Measurements from ENCODE around the gene DRGX.

DRGX gene

GRCh38 chr10:49407552-49408137, 11.8 kb upstream of the DRGX start:
- Histone ChIP-seq H3K4me1 (ENCODE audit: control insufficient read depth, insufficient read depth, low read length) (no peaks in the 10 kb centered on the region), H3K36me3 (ENCODE audit: control insufficient read depth in 2 of 2, insufficient read depth in 2 of 2, low read length in 2 of 2) (no peaks in the 10 kb centered on the region), H3K9me3 (ENCODE audit: control insufficient read depth in 2 of 2, low read length in 2 of 2) (no peaks in the 10 kb centered on the region), H3K27ac (ENCODE audit: low read length) (no peak overlapping the region), H3K9ac (ENCODE audit: low read length in 2 of 2) (no peak overlapping the region), H3K4me3 (ENCODE audit: low read length in 2 of 2) (no peak overlapping the region), H3K27me3 (ENCODE audit: control insufficient read depth in 1 of 2, insufficient read depth in 2 of 2, low read length in 2 of 2) (peaks cover 11 to 13% of the 10 kb centered on the region in 2 donors)

- no peaks in the 10 kb centered on the region for H3K4me1 ChIP-seq (ENCODE audit: control insufficient read depth, insufficient read depth, low read length)
- no peaks in the 10 kb centered on the region for H3K9me3 ChIP-seq (ENCODE audit: control insufficient read depth in 2 of 2, low read length in 2 of 2)
- no peak overlapping the region for H3K9ac ChIP-seq (ENCODE audit: low read length in 2 of 2)
These were observed 11.3 kb upstream of the DRGX start for GRCh38 chr10:49407151-49407550.

GRCh38 chr10:49404321-49404878, 8.5 kb upstream of the DRGX start:
- no peaks in the 10 kb centered on the region for H3K9me3 ChIP-seq (ENCODE audit: control insufficient read depth in 2 of 2, low read length in 2 of 2)
- H3K9ac ChIP-seq (ENCODE audit: low read length in 2 of 2) = no peak overlapping the region
- H3K4me1 ChIP-seq (ENCODE audit: control insufficient read depth, insufficient read depth, low read length) = no peaks in the 10 kb centered on the region
- H3K27ac ChIP-seq (ENCODE audit: low read length) = no peak overlapping the region
- no peak overlapping the region for H3K4me3 ChIP-seq (ENCODE audit: low read length in 2 of 2)
- H3K36me3 ChIP-seq (ENCODE audit: control insufficient read depth in 2 of 2, insufficient read depth in 2 of 2, low read length in 2 of 2) = no peaks in the 10 kb centered on the region
- peaks cover 13 to 17% of the 10 kb centered on the region in 2 donors for H3K27me3 ChIP-seq (ENCODE audit: control insufficient read depth in 1 of 2, insufficient read depth in 2 of 2, low read length in 2 of 2)

More at GRCh38 chr10:49407151-49407550, 11.3 kb upstream of the DRGX start:
- Histone ChIP-seq H3K36me3 (ENCODE audit: control insufficient read depth in 2 of 2, insufficient read depth in 2 of 2, low read length in 2 of 2) (no peaks in the 10 kb centered on the region), H3K27ac (ENCODE audit: low read length) (no peak overlapping the region), H3K4me3 (ENCODE audit: low read length in 2 of 2) (no peak overlapping the region), H3K27me3 (ENCODE audit: control insufficient read depth in 1 of 2, insufficient read depth in 2 of 2, low read length in 2 of 2) (peaks cover 11 to 13% of the 10 kb centered on the region in 2 donors)

- H3K9me3 ChIP-seq (ENCODE audit: control insufficient read depth in 2 of 2, low read length in 2 of 2) = no peaks in the 10 kb centered on the region
- H3K27ac ChIP-seq (ENCODE audit: low read length) = no peak overlapping the region
- peaks cover 21 to 24% of the 10 kb centered on the region in 2 donors for H3K27me3 ChIP-seq (ENCODE audit: control insufficient read depth in 1 of 2, insufficient read depth in 2 of 2, low read length in 2 of 2)
- H3K4me3 ChIP-seq (ENCODE audit: low read length in 2 of 2) = no peak overlapping the region
- peaks cover 1% of the 10 kb centered on the region for H3K4me1 ChIP-seq (ENCODE audit: control insufficient read depth, insufficient read depth, low read length)
- H3K36me3 ChIP-seq (ENCODE audit: control insufficient read depth in 2 of 2, insufficient read depth in 2 of 2, low read length in 2 of 2) = no peaks in the 10 kb centered on the region
- no peak overlapping the region for H3K9ac ChIP-seq (ENCODE audit: low read length in 2 of 2)
These were observed 7.5 kb upstream of the DRGX start for GRCh38 chr10:49403363-49403762.

GRCh38 chr10:49400365-49400764, 4.5 kb upstream of the DRGX start:
- peaks cover 42 to 50% of the 10 kb centered on the region in 2 donors for H3K27me3 ChIP-seq (ENCODE audit: control insufficient read depth in 1 of 2, insufficient read depth in 2 of 2, low read length in 2 of 2)
- peaks cover 8% of the 10 kb centered on the region for H3K4me1 ChIP-seq (ENCODE audit: control insufficient read depth, insufficient read depth, low read length)

GRCh38 chr10:49398986-49399385, 3.1 kb upstream of the DRGX start:
- no peaks in the 10 kb centered on the region for H3K9me3 ChIP-seq (ENCODE audit: control insufficient read depth in 2 of 2, low read length in 2 of 2)

More at GRCh38 chr10:49400365-49400764, 4.5 kb upstream of the DRGX start:
- Histone ChIP-seq H3K36me3 (ENCODE audit: control insufficient read depth in 2 of 2, insufficient read depth in 2 of 2, low read length in 2 of 2) (no peaks in the 10 kb centered on the region), H3K27ac (ENCODE audit: low read length) (no peak overlapping the region), H3K4me3 (ENCODE audit: low read length in 2 of 2) (no peak overlapping the region), H3K9me3 (ENCODE audit: control insufficient read depth in 2 of 2, low read length in 2 of 2) (no peaks in the 10 kb centered on the region), H3K9ac (ENCODE audit: low read length in 2 of 2) (no peak overlapping the region)

GRCh38 chr10:49398000-49398861, 2.3 kb upstream of the DRGX start:
- no peaks in the 10 kb centered on the region for H3K9me3 ChIP-seq (ENCODE audit: control insufficient read depth in 2 of 2, low read length in 2 of 2)
- no peak overlapping the region for H3K9ac ChIP-seq (ENCODE audit: low read length in 2 of 2)
- no peak overlapping the region for H3K27ac ChIP-seq (ENCODE audit: low read length)
- H3K27me3 ChIP-seq (ENCODE audit: control insufficient read depth in 1 of 2, insufficient read depth in 2 of 2, low read length in 2 of 2) = peaks cover 52 to 64% of the 10 kb centered on the region in 2 donors
- no peaks in the 10 kb centered on the region for H3K36me3 ChIP-seq (ENCODE audit: control insufficient read depth in 2 of 2, insufficient read depth in 2 of 2, low read length in 2 of 2)
- peaks cover 8% of the 10 kb centered on the region for H3K4me1 ChIP-seq (ENCODE audit: control insufficient read depth, insufficient read depth, low read length)
- no peak overlapping the region for H3K4me3 ChIP-seq (ENCODE audit: low read length in 2 of 2)

More at GRCh38 chr10:49398986-49399385, 3.1 kb upstream of the DRGX start:
- Histone ChIP-seq H3K4me1 (ENCODE audit: control insufficient read depth, insufficient read depth, low read length) (peaks cover 8% of the 10 kb centered on the region), H3K27ac (ENCODE audit: low read length) (no peak overlapping the region), H3K36me3 (ENCODE audit: control insufficient read depth in 2 of 2, insufficient read depth in 2 of 2, low read length in 2 of 2) (no peaks in the 10 kb centered on the region), H3K27me3 (ENCODE audit: control insufficient read depth in 1 of 2, insufficient read depth in 2 of 2, low read length in 2 of 2) (peaks cover 49 to 60% of the 10 kb centered on the region in 2 donors), H3K9ac (ENCODE audit: low read length in 2 of 2) (no peak overlapping the region), H3K4me3 (ENCODE audit: low read length in 2 of 2) (no peak overlapping the region)

- peaks cover 52 to 67% of the 10 kb centered on the region in 2 donors for H3K27me3 ChIP-seq (ENCODE audit: control insufficient read depth in 1 of 2, insufficient read depth in 2 of 2, low read length in 2 of 2)
- no peaks in the 10 kb centered on the region for H3K36me3 ChIP-seq (ENCODE audit: control insufficient read depth in 2 of 2, insufficient read depth in 2 of 2, low read length in 2 of 2)
- no peak overlapping the region for H3K27ac ChIP-seq (ENCODE audit: low read length)
- H3K4me1 ChIP-seq (ENCODE audit: control insufficient read depth, insufficient read depth, low read length) = peaks cover 8% of the 10 kb centered on the region
- no peaks in the 10 kb centered on the region for H3K9me3 ChIP-seq (ENCODE audit: control insufficient read depth in 2 of 2, low read length in 2 of 2)
- H3K4me3 ChIP-seq (ENCODE audit: low read length in 2 of 2) = no peak overlapping the region
- H3K9ac ChIP-seq (ENCODE audit: low read length in 2 of 2) = no peak overlapping the region
These were observed 1.4 kb upstream of the DRGX start for GRCh38 chr10:49397036-49397999.

- H3K4me1 ChIP-seq (ENCODE audit: control insufficient read depth, insufficient read depth, low read length) = peaks cover 8% of the 10 kb centered on the region
- no peak overlapping the region for H3K27ac ChIP-seq (ENCODE audit: low read length)
- no peaks in the 10 kb centered on the region for H3K36me3 ChIP-seq (ENCODE audit: control insufficient read depth in 2 of 2, insufficient read depth in 2 of 2, low read length in 2 of 2)
- no peaks in the 10 kb centered on the region for H3K9me3 ChIP-seq (ENCODE audit: control insufficient read depth in 2 of 2, low read length in 2 of 2)
- H3K9ac ChIP-seq (ENCODE audit: low read length in 2 of 2) = no peak overlapping the region
- peaks cover 54 to 69% of the 10 kb centered on the region in 2 donors for H3K27me3 ChIP-seq (ENCODE audit: control insufficient read depth in 1 of 2, insufficient read depth in 2 of 2, low read length in 2 of 2)
- H3K4me3 ChIP-seq (ENCODE audit: low read length in 2 of 2) = no peak overlapping the region
These were observed 744 bp upstream of the DRGX start for GRCh38 chr10:49396666-49396999.
